WTC11 (cell line): ENCODE measurements around the gene ATXN7L3. TPM values are rescaled to one million over a fixed set of nuclear protein-coding genes. Genes with fewer than 3 reads are reported as not detected.

ENCODE experiments used
- ATAC-seq: fragments of 200-7000 bp; cut with Tn5 transposase; 2 replicates; pipeline ENCODE4 v1.10.0; 2021; ENCODE audit warnings: mild to moderate bottlenecking, moderate library complexity
- CTCF ChIA-PET: fragments of 300-600 bp; sonication (Branson Sonifier 250); formaldehyde crosslinking; loops from one replicate; lab custom pipeline; 2021; ENCODE audit warnings: antibody characterized with exemption; lab: Charles Lee
- POLR2A ChIA-PET: fragments of 350-600 bp; sonication (Branson Sonifier 250); formaldehyde crosslinking; loops from one replicate; lab custom pipeline; 2021; ENCODE audit warnings: antibody characterized with exemption; lab: Charles Lee
- DNase-seq: peaks from one replicate; pipeline ENCODE4 v3.0.0; 2021; ENCODE audit warnings: low spot score
- H3K27ac Mint-ChIP-seq: 2 replicates; pipeline ENCODE4 v1.8.0; 2021; ENCODE audit warnings: mixed read lengths
- H3K27me3 Mint-ChIP-seq: 2 replicates; pipeline ENCODE4 v1.8.0; 2021; ENCODE audit warnings: low read depth, mild to moderate bottlenecking, moderate library complexity, mixed read lengths
- H3K36me3 Mint-ChIP-seq: 2 replicates; pipeline ENCODE4 v1.8.0; 2021; ENCODE audit warnings: mixed read lengths
- H3K4me1 Mint-ChIP-seq: 2 replicates; pipeline ENCODE4 v1.8.0; 2022; ENCODE audit warnings: mixed read lengths
- H3K4me3 Mint-ChIP-seq: 2 replicates; pipeline ENCODE4 v1.8.0; 2021; ENCODE audit warnings: mild to moderate bottlenecking, moderate library complexity, mixed read lengths
- H3K9me3 Mint-ChIP-seq: 2 replicates; pipeline ENCODE4 v1.8.0; 2021; ENCODE audit warnings: mixed read lengths
- AFF4 ChIP-seq: sonication (generic); formaldehyde crosslinking; IDR thresholded peaks from 2 replicates; pipeline ENCODE4 v1.8.1; 2023; ENCODE audit warnings: mild to moderate bottlenecking, missing genetic modification reagents, borderline replicate concordance
- AR ChIP-seq: fragments of 250-450 bp; sonication (Bioruptor Pico); IDR thresholded peaks from 2 replicates; pipeline ENCODE4 v1.9.0; 2021; ENCODE audit warnings: mild to moderate bottlenecking
- ATF2 ChIP-seq: sonication (generic); formaldehyde crosslinking; IDR thresholded peaks from 2 replicates; pipeline ENCODE4 v1.8.1; 2022; ENCODE audit warnings: low read depth, missing genetic modification reagents, borderline replicate concordance
- ELF4 ChIP-seq: sonication (generic); formaldehyde crosslinking; IDR thresholded peaks from 2 replicates; pipeline ENCODE4 v1.8.1; 2022; ENCODE audit warnings: low read depth, mild to moderate bottlenecking, moderate library complexity, missing genetic modification reagents
- GABPB1 ChIP-seq: sonication (generic); formaldehyde crosslinking; IDR thresholded peaks from 2 replicates; pipeline ENCODE4 v1.8.1; 2023; ENCODE audit warnings: mild to moderate bottlenecking, missing genetic modification reagents
- GTF2I ChIP-seq: fragments of 250-450 bp; sonication (Bioruptor Pico); conservative IDR thresholded peaks from 2 replicates; pipeline ENCODE4 v1.4.0; 2021; ENCODE audit warnings: mild to moderate bottlenecking
- HMGXB4 ChIP-seq: sonication (generic); formaldehyde crosslinking; IDR thresholded peaks from 2 replicates; pipeline ENCODE4 v1.8.1; 2023; ENCODE audit warnings: mild to moderate bottlenecking, moderate library complexity, missing genetic modification reagents
- IRF1 ChIP-seq: sonication (generic); formaldehyde crosslinking; IDR thresholded peaks from 2 replicates; pipeline ENCODE4 v1.8.0; 2023; ENCODE audit warnings: missing genetic modification reagents
- JUN ChIP-seq: sonication (generic); formaldehyde crosslinking; IDR thresholded peaks from 2 replicates; pipeline ENCODE4 v1.8.0; 2023; ENCODE audit warnings: mild to moderate bottlenecking, missing genetic modification reagents
- MAX ChIP-seq: sonication (generic); formaldehyde crosslinking; IDR thresholded peaks from 2 replicates; pipeline ENCODE4 v1.8.0; 2022; ENCODE audit warnings: mild to moderate bottlenecking, missing genetic modification reagents
- MXD4 ChIP-seq: fragments of 250-450 bp; sonication (Bioruptor Pico); IDR thresholded peaks from 2 replicates; pipeline ENCODE4 v1.8.0; 2021; ENCODE audit warnings: mild to moderate bottlenecking, moderate library complexity, borderline replicate concordance
- OVOL2 ChIP-seq: fragments of 250-450 bp; sonication (Bioruptor Pico); IDR thresholded peaks from 2 replicates; pipeline ENCODE4 v1.9.0; 2021; ENCODE audit warnings: mild to moderate bottlenecking, borderline replicate concordance
- SOX15 ChIP-seq: fragments of 250-450 bp; sonication (Bioruptor Pico); IDR thresholded peaks from 2 replicates; pipeline ENCODE4 v1.9.0; 2021; ENCODE audit warnings: mild to moderate bottlenecking
- ZNF121 ChIP-seq: sonication (generic); formaldehyde crosslinking; IDR thresholded peaks from 2 replicates; pipeline ENCODE4 v1.8.0; 2023; ENCODE audit warnings: missing genetic modification reagents
- ZNF138 ChIP-seq: sonication (generic); formaldehyde crosslinking; conservative IDR thresholded peaks from 2 replicates; pipeline ENCODE4 v1.8.1; 2022; ENCODE audit warnings: mild to moderate bottlenecking, moderate library complexity, missing genetic modification reagents
- ZNF219 ChIP-seq: sonication (generic); formaldehyde crosslinking; IDR thresholded peaks from 2 replicates; pipeline ENCODE4 v1.8.0; 2023; ENCODE audit warnings: missing genetic modification reagents, mild to moderate bottlenecking, borderline replicate concordance
- ZNF232 ChIP-seq: sonication (generic); formaldehyde crosslinking; IDR thresholded peaks from 2 replicates; pipeline ENCODE4 v1.8.0; 2022; ENCODE audit warnings: mild to moderate bottlenecking, missing genetic modification reagents
- ZNF281 ChIP-seq: sonication (generic); formaldehyde crosslinking; IDR thresholded peaks from 2 replicates; pipeline ENCODE4 v1.8.0; 2023; ENCODE audit warnings: mild to moderate bottlenecking, missing genetic modification reagents
- ZNF396 ChIP-seq: fragments of 250-450 bp; sonication (Bioruptor Pico); IDR thresholded peaks from 2 replicates; pipeline ENCODE4 v1.8.0; 2021; ENCODE audit warnings: mild to moderate bottlenecking, moderate library complexity, borderline replicate concordance
- ZNF416 ChIP-seq: fragments of 250-450 bp; sonication (Bioruptor Pico); IDR thresholded peaks from 2 replicates; pipeline ENCODE4 v1.9.0; 2021; ENCODE audit warnings: mild to moderate bottlenecking, inconsistent platforms
- ZNF512 ChIP-seq: sonication (generic); formaldehyde crosslinking; IDR thresholded peaks from 2 replicates; pipeline ENCODE4 v1.8.1; 2022; ENCODE audit warnings: missing genetic modification reagents, borderline replicate concordance
- total RNA-seq: library from RNA; stranded (reverse); gene quantifications from 3 replicates; pipeline ENCODE4 v1.2.3, GENCODE V29; 2021

Gene ATXN7L3
- total RNA-seq, 1 experiment from 2014 or later: 114 TPM

GRCh38 chr17:44159519-44160210 lies 40.0 kb downstream of the ATXN7L3 start (continued):
- TF ChIP-seq ZNF232 (CRISPR knock-in tag) (no peak), AFF4 (no peak)

GRCh38 chr17:44155488-44155887 lies 44.2 kb downstream of the ATXN7L3 start:
- H3K9me3 Mint-ChIP-seq: no peaks in the 10 kb centered on the region
- no peak for ATAC-seq
- H3K36me3 Mint-ChIP-seq: peaks cover 55% of the 10 kb centered on the region
- POLR2A ChIA-PET: no interaction called here
- no peak overlapping the region for H3K27ac Mint-ChIP-seq
- no peak overlapping the region for H3K4me3 Mint-ChIP-seq
- no peak for TF ChIP-seq ZNF219
- no peak for TF ChIP-seq OVOL2 (CRISPR knock-in tag)
- TF ChIP-seq IRF1 (CRISPR knock-in tag): no peak
- no peak for TF ChIP-seq ELF4 (CRISPR knock-in tag)
- no peak for TF ChIP-seq HMGXB4 (CRISPR knock-in tag)
- TF ChIP-seq ZNF121 (CRISPR knock-in tag): no peak
- no peak for TF ChIP-seq ZNF138 (CRISPR knock-in tag)
- no peak for TF ChIP-seq ZNF512 (CRISPR knock-in tag)
- TF ChIP-seq ATF2 (CRISPR knock-in tag): no peak
- no peak for TF ChIP-seq GTF2I
- TF ChIP-seq ZNF416 (CRISPR knock-in tag): no peak
- TF ChIP-seq MAX: no peak
- no peak for TF ChIP-seq AR (CRISPR knock-in tag)
- no peak for TF ChIP-seq MXD4
- TF ChIP-seq ZNF396: no peak
- no peak for TF ChIP-seq JUN (CRISPR knock-in tag)
- TF ChIP-seq GABPB1: no peak
- no peak for TF ChIP-seq ZNF281 (CRISPR knock-in tag)
- no peak for TF ChIP-seq SOX15 (CRISPR knock-in tag)
- TF ChIP-seq, all 79 proteins: peak for 0
- Mint-ChIP-seq H3K4me1 (no peaks in the 10 kb centered on the region), H3K27me3 (no peaks in the 10 kb centered on the region)
- CTCF ChIA-PET: interaction anchor here (3.0 kb wide), 1 partner anchor 13 kb away, joined by 15 read pairs; no protein-coding TSS in a partner anchor
- DNase-seq: no peak
